Urinary bladder (tissue), 4 donors: ENCODE data around the gene ASPRV1. TPM values are rescaled to one million over a fixed set of nuclear protein-coding genes. Genes with fewer than 3 reads are reported as not detected.

Experiments used
- DNase-seq: peaks from one replicate; pipeline ENCODE4 v3.0.0-alpha.2; 2015; ENCODE audit errors: extremely low spot score
- H3K27ac ChIP-seq: one replicate; pipeline ENCODE4 v1.5.1; 2013; ENCODE audit warnings: low read depth, mild to moderate bottlenecking, moderate library complexity
- H3K36me3 ChIP-seq: one replicate; pipeline ENCODE4 v1.6.1; 2013; ENCODE audit warnings: mild to moderate bottlenecking, moderate library complexity; ENCODE audit not compliant: insufficient read depth
- H3K4me1 ChIP-seq: one replicate; pipeline ENCODE4 v1.6.1; 2013; ENCODE audit warnings: mild to moderate bottlenecking, moderate library complexity; ENCODE audit not compliant: insufficient read depth
- H3K4me3 ChIP-seq: one replicate; pipeline ENCODE4 v1.5.1; 2013; ENCODE audit warnings: low read depth, low read length
- WGBS: extraction: QIAGEN DNeasy Blood & Tissue Kit; methylation state at CpG from one replicate; pipeline ENCODE4 v1.1.7; 2013; 5-methylcytosine and 5-hydroxymethylcytosine counted together
- polyA plus RNA-seq: library from polyadenylated mRNA; stranded (reverse); fragments of 200-250 nt; gene quantifications from one replicate; pipeline ENCODE4 v1.2.3, GENCODE V29; 2013
- total RNA-seq: library from RNA; depleted of rRNA; stranded (reverse); fragments of >200 nt; gene quantifications from one replicate; pipeline ENCODE4 v1.2.3, GENCODE V29; 2014
- donor health status: healthy with polysubstance abuse.
- donor health status: healthy.

Gene ASPRV1
- total and polyA plus RNA-seq, 2 donors, result 1.9 to 2.9 TPM

DNA sequence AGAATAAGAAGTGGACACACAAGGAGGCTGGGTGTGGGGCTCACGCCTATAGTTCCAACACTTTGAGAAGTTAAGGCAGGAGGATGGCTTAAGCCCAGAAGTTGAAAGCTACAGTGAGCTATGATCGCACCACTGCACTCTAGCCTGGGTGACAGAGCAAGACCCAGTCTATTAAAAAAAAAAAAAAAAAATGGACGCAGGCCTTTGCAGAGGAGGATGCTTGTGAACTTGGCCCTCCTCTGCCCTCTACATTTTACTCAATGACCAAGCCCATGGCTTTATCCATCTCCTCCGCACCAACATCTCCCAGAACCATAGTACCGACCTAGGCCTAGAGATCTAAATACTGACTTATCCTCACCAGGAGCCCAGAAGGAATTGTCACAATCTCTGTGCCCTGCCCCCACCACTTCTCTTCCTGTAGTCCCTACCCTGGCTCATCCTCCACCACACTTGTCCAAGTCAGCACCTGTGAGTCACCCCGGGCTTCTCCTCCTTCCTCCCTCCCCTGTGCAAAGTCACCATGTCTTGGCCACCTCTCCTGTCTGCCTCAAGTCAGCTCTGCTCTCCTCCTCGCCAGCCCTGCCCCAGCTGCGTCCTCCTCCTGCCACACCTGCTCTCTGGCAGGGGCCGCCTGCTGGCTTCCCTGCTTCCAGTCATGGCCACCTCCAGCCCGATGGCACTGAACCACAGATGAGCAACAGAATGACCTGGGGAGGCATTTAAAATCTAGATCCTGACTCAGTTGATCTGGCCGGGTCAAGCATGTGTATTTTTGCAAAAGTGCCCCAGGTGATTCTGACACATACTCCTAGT, 35.8 kb upstream of the ASPRV1 start:
- WGBS, result 91% methylated on average over 11 of the region's 11 CpGs
- no peak overlapping the region for H3K27ac ChIP-seq
- H3K4me3 ChIP-seq, result no peak overlapping the region
- H3K36me3 ChIP-seq, result no peaks in the 10 kb centered on the region
- no peaks in the 10 kb centered on the region for H3K4me1 ChIP-seq
- DNase-seq, result no peak

DNA sequence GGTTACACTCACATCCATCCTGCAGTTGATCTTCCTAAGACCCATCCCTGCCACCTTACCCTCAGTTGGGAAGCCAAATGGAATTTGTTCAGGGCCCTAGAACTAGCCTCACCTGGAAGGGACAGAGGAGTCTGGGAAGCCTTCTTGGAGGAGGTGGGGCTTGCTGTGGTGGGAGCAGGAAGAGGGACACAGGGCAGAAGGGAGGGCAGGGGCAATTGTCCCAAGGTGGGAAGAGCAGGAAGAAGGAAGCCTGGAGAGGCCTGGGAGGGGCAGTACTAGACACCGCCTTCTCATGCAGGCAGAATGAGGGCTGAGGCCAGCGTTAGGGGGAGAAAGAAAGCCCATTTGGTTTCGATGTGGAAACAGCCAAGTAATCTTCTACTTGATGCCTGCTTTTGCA, 34.1 kb upstream of the ASPRV1 start:
- WGBS, result 95% methylated on average over 3 of the region's 3 CpGs
- no peak for DNase-seq
- no peak overlapping the region for H3K4me3 ChIP-seq

DNA sequence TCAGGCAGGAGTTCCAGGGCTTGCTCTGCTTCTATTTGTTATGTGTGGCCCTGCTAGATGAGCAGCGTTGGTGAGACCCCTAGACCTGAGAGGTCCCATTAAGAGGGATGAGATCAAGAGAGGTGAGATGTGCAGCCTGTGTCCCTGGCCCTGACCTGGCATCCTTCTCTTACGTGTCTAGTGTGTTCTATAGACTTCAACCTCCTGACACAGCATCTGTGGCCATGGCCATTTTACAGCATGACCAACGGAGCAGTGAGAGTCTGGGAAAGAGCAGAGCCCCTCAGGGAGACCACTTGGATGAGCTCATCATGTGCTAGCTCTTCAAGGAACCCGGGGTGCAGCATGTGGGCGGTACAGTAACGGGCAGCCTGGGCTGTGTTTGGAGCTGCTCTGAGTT, 32.7 kb upstream of the ASPRV1 start:
- WGBS, result 94% methylated on average over 6 of the region's 6 CpGs
- Histone ChIP-seq H3K36me3 (no peaks in the 10 kb centered on the region), H3K4me1 (no peaks in the 10 kb centered on the region), H3K27ac (no peak overlapping the region), H3K4me3 (no peak overlapping the region)
- no peak for DNase-seq

More for the DNA sequence above, 34.1 kb upstream of the ASPRV1 start:
- Histone ChIP-seq H3K4me1 (no peaks in the 10 kb centered on the region), H3K36me3 (no peaks in the 10 kb centered on the region), H3K27ac (no peak overlapping the region)

DNA sequence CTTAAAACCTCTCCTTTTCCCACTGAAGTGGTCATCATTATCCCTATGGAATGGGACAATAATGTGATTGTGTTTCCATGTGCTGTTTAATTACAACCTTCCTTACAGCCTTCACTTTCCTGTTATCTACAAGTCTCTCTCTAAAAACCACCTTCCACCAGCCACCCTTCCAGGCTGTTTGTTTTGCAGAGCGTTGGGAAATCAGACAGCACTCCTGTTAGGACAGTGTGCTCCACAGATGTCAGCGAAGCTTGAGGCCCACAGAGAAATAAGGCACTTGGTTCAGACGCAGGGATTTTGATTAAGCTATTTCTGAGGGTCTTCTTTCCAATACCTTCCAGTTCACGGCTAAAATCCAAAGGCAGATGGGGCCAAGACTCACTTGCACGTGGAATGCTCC, 32.3 kb upstream of the ASPRV1 start:
- Histone ChIP-seq H3K4me3 (no peak overlapping the region), H3K36me3 (no peaks in the 10 kb centered on the region), H3K27ac (no peak overlapping the region), H3K4me1 (no peaks in the 10 kb centered on the region)
- 90% methylated on average over 5 of the region's 5 CpGs for WGBS
- no peak for DNase-seq

DNA sequence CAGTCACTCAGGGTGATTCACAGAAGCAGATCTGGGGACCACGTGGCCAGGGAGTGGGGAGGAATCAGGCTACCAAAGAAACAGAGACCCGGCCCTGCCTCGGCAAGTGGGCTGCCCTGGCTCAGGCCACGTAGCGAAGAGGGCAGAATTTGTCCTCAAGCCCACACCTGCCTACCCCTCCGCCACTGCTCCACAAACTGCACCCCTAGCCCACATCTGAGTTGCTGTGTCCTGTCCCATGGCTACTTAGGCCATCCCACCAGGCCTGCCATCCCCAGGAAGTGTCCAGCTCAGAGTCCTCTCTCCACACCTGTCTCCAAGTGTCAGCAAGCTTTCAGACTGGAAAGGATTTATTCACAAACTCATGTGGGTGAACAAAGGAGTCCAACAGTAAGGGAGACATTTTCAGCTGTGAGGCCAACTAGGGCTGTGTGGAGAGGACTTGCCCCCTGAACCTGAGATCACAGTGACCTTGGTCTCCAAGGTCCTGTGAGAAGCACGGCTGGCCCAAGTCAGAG, 31.7 kb upstream of the ASPRV1 start:
- DNase-seq, result no peak
- no peaks in the 10 kb centered on the region for H3K36me3 ChIP-seq

DNA sequence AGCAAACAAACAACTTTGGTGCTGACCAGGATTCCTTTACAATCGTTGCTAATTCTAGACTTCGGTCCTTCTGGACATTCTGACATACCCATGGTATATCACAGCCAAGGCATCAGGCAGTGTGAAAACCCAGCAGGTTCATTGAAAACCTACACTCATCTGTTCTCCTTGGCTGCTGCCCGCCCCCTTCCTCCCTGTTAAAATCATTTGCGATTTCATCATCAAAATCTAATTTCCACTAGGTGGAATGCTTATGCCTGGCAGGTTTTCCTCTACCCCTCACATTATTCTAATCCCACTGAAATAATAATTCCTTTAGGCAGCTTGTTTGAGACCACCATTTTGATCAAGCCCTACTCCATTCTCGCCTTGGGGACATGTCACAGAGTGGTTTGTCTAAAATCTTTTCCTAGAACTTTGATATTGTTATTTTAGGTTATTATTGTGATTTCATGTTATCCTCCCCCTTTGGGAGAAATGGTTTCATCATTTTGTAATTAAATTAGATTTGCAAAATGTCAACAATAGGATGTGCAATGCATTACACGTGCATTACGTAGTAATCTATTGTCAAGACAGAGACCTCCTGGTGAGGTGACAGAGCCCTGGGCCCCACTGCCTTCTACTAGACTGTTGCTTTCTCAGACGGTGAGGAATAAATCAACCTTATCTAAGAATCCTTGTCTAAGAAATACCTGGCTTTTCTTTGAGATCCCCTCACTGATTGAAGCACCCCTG, 31.0 kb upstream of the ASPRV1 start:
- Histone ChIP-seq H3K36me3 (no peaks in the 10 kb centered on the region), H3K4me1 (no peaks in the 10 kb centered on the region), H3K4me3 (no peak overlapping the region), H3K27ac (no peak overlapping the region)
- WGBS, result 89% methylated on average over 8 of the region's 8 CpGs
- DNase-seq, result no peak

More for the DNA sequence above, 31.7 kb upstream of the ASPRV1 start:
- Histone ChIP-seq H3K27ac (no peak overlapping the region), H3K4me3 (no peak overlapping the region), H3K4me1 (no peaks in the 10 kb centered on the region)
- 92% methylated on average over 7 of the region's 7 CpGs for WGBS

DNA sequence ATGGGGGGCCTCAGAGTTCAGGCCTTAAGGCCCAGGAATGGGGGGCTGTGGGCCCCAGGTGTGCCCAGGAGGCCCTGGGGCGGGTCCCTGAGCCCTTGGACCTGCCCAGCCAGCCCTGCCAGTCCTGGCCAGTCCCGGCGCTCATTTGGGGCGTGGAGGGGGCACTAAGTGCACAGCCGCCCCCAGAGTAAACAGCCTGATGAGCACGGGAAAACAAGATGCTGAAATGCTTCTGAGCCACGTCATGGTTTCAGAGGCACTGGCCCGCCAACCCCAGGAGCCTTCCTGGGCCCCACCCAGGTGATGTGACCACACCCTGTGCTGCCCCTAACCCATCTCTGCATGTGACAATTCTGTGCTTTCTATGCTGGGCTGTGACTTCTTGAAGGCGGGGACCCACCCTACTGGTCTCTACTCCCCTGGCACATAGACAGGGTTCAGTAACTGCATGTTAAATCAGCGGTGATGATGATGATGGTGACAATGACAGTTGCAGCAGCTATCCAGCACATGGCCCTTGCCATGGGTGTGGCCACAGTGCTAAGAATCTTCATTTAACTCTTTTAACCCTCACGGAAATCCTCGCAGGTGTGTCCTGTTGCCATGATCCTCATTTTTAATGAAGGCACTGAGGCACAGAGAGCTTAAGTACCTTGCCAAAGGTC, 28.1 kb upstream of the ASPRV1 start:
- Histone ChIP-seq H3K4me3 (no peak overlapping the region), H3K27ac (no peak overlapping the region), H3K36me3 (no peaks in the 10 kb centered on the region), H3K4me1 (no peaks in the 10 kb centered on the region)
- WGBS, result 89% methylated on average over 12 of the region's 12 CpGs
- DNase-seq, result no peak

DNA sequence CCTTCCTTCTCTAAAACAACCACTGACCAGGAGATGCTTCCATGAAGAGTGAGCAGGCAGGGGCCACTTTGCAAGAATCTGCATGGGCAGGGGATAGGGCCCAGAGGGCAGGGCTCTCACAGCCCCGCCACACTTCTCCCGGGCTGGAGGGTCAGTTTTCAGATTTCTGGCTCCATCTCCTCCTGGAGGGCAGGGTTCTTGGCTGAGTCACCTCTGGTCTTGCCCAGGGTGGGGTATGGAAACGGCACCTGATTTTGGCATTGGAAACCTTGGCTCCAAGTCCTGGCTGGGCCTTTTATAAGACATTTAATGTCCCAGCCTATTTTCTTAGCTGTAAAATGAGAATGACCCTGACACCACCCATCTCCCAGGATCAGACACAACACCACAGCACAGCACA, 27.6 kb upstream of the ASPRV1 start:
- Histone ChIP-seq H3K27ac (no peak overlapping the region), H3K4me3 (no peak overlapping the region), H3K36me3 (no peaks in the 10 kb centered on the region), H3K4me1 (no peaks in the 10 kb centered on the region)
- DNase-seq, result no peak
- WGBS, result 60% methylated on average over 3 of the region's 3 CpGs

DNA sequence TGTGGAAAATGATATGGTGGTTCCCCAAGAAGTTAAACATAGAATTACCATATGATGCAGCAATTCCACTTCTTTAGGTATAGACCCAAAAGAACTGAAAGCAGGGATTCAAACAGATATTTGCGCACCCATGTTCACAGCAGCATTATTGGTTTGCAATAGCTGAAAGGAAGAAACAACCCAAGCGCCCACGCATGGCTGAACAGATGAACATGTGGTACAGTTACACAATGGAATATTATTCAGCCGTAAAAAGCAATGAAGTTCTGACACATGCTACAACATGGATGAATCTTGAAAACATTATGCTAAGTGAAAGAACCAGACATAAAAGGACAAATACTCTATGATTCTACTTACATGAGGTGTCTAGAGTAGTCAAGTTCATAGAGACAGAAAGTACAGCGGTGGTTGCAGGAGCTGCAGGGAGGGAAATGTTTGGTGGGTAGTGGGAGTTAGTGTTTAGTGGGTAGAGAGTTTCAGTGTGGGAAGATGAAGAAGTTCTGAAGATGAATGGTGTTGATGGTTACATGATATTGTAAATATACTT, 26.7 kb upstream of the ASPRV1 start:
- no peaks in the 10 kb centered on the region for H3K4me1 ChIP-seq
- H3K36me3 ChIP-seq, result no peaks in the 10 kb centered on the region
- 97% methylated on average over 5 of the region's 5 CpGs for WGBS
- DNase-seq, result no peak
- H3K27ac ChIP-seq, result no peak overlapping the region
- no peak overlapping the region for H3K4me3 ChIP-seq

DNA sequence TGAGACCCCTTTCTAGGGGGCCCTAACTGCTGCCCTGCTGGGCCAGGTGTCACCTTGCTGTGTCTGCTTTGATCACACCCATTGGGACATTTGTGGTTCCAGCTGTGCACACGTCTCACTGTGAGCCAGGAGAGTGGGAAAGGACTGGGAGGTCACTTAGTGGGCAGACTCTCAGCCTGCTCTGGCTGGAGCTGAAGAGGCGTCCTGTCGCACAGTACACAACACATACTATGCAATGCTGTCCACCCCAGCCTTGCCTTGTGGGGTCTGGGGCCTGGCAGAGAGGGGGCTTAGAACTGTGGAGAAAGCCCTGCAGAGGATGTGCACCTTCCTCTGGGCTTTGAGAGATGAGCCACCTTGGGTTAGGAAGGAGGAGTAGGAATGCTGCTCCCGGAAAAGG, 25.3 kb upstream of the ASPRV1 start:
- no peaks in the 10 kb centered on the region for H3K4me1 ChIP-seq
- no peak overlapping the region for H3K27ac ChIP-seq
- WGBS, result 85% methylated on average over 4 of the region's 4 CpGs
- no peak overlapping the region for H3K4me3 ChIP-seq
- H3K36me3 ChIP-seq, result no peaks in the 10 kb centered on the region
- DNase-seq, result no peak

DNA sequence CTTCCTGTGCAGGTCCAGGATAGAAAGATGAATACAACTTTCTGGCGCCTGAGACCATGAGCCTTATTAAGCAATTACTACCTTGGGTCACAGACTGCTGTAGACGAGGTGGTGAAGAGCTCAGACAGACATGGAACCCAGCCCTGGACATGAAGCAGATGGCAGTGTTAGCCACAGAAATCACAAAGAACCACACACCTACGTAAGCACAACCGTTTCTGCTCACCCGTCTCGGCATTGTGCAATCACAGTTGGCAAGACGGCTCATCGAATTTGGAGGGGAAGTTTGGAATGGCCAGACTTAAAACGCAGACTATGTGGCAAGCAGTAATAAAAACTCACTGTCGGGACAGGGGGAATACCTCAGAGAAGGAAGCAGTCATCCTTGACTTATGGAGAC, 24.3 kb upstream of the ASPRV1 start:
- no peak for DNase-seq
- Histone ChIP-seq H3K4me3 (no peak overlapping the region), H3K4me1 (no peaks in the 10 kb centered on the region), H3K36me3 (no peaks in the 10 kb centered on the region), H3K27ac (no peak overlapping the region)
- WGBS, result 79% methylated on average over 10 of the region's 10 CpGs

DNA sequence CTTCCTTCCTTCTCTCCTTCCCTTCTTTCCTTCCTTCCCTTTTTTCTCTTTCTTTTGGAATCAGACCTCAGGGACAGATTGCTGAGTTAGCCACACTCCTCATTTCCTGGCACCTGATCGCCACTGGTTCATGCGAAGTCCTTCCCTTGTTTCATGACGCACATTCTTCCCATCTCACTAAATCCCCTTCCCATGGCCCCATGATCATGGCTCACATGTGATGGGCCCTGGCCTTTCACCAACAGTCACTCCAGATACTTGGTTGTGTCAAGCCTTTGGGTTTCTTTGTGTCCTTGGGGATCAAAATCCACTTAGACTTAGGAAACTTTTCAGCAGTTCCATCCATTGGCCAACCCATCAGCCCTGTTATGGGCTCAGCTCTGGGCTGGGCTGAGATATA, 23.8 kb upstream of the ASPRV1 start:
- Histone ChIP-seq H3K36me3 (no peaks in the 10 kb centered on the region), H3K4me1 (no peaks in the 10 kb centered on the region), H3K4me3 (no peak overlapping the region), H3K27ac (no peak overlapping the region)
- WGBS, result 97% methylated on average over 3 of the region's 3 CpGs
- DNase-seq, result no peak

DNA sequence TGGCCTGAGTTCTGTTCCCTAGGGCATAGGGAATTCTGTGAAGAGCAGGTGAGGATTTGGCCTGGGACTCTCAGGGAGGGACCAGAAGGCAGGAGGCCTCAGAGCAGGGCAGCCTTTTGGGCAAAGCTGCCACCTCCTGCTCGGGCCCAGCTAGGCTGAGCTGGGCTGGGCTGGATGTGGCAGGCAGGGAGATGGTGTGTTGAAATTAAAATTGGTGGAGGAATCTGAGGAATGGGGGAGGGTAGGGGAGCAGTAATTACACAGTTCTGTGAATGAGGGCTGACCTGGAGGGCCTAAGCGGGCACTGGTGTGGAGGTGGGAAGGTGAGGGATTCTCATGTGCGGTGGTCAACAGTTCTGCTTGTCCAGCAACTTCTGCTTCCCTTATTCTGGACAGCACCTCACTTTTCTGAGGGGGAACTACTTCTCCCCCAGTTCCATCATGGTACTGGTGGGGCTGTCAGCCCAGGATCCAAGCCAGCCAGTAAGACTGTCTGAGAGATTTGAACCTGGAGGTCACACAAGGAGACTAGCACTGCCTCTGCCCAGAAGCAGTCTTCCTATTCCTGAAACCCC, 22.0 kb upstream of the ASPRV1 start:
- DNase-seq, result no peak
- H3K27ac ChIP-seq, result no peak overlapping the region
- no peaks in the 10 kb centered on the region for H3K36me3 ChIP-seq
- WGBS, result 71% methylated on average over 3 of the region's 3 CpGs
- H3K4me1 ChIP-seq, result no peaks in the 10 kb centered on the region
- no peak overlapping the region for H3K4me3 ChIP-seq
